Adrenal gland (tissue), 5 donors: ENCODE data around the gene RNFT2.

ENCODE experiments used
- POLR2A ChIP-seq, 2 donors: fragments of 450-650 bp; IDR thresholded peaks; one replicate each; pipeline ENCODE4 v1.6.1; 2017; ENCODE audit warnings: antibody characterized with exemption in 2 of 2, mild to moderate bottlenecking in 2 of 2, moderate library complexity in 1 of 2
- TF ChIP-seq, protein P1 (sequence below), 6 experiments: fragments of 450-650 bp in 4 of 6; fragments of 200-600 bp in 2 of 6; sonication (generic) in 1 of 6; IDR thresholded peaks; 1 replicate in 5 of 6; 2 replicates in 1 of 6; pipeline versions ENCODE4 v1.5.1 to v1.8.0; 2016 to 2021; ENCODE audit warnings: antibody characterized with exemption in 6 of 6, mild to moderate bottlenecking in 2 of 6, moderate library complexity in 1 of 6
- donor health status: DM: no; HTN: no; CAD: no.

DNA sequence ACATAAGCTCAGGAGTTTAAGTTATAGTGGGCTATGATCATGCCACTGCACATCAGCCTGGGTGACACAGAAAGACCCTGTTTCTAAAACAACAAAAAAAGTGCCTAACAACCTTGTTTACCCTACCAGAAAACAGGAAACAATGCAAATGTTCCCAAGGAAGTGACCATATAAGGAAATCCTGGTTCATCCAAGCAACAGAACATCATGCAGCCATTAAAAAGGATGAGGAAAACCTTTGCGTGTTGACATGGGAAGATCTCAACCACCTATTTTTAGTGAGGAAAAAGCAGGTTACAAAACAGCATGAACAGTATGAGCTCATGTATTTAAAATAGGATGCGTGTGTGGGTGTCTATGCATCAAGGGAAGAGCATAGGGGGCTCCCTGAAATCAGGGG, 129.4 kb downstream of the RNFT2 start:
- TF ChIP-seq, protein P1, sequence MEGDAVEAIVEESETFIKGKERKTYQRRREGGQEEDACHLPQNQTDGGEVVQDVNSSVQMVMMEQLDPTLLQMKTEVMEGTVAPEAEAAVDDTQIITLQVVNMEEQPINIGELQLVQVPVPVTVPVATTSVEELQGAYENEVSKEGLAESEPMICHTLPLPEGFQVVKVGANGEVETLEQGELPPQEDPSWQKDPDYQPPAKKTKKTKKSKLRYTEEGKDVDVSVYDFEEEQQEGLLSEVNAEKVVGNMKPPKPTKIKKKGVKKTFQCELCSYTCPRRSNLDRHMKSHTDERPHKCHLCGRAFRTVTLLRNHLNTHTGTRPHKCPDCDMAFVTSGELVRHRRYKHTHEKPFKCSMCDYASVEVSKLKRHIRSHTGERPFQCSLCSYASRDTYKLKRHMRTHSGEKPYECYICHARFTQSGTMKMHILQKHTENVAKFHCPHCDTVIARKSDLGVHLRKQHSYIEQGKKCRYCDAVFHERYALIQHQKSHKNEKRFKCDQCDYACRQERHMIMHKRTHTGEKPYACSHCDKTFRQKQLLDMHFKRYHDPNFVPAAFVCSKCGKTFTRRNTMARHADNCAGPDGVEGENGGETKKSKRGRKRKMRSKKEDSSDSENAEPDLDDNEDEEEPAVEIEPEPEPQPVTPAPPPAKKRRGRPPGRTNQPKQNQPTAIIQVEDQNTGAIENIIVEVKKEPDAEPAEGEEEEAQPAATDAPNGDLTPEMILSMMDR (IDR thresholded peaks at IDR 0.05) = no peak
- no peak for TF ChIP-seq POLR2A (IDR thresholded peaks at IDR 0.05)
